ENCODE results near the gene MATN1.

The MATN1 gene

GRCh38 chr1:30715216-30715615 lies 8.2 kb downstream of the MATN1 start:
- peak; percentile 25 for DNase-seq

DNA sequence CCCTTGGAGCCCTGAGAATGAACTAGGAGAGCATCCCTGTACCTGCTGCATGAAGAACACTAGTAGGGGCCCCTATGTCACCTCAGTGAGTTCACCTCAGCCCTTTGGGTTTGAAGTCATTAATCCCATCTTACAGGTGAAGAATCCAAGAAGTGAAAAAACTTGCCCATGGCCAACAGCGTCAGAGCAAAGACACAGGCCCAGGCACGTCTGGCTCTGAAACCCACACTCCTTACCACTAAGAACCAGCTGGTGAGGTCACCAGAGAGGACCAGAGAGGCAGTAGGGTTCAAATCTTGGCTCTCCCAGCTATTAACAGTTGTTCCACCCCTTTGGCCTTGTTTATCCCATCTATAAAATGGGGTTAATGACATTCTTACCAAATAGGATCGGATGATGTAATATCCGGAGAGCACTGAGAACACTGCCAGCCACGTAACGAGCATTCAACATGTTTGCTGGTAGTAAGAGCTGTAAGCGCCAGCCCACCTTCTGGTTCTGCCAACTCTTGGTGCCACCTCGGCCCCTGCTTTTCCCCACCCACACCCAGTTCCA lies 8.8 kb downstream of the MATN1 start:
- no peak for DNase-seq

DNA sequence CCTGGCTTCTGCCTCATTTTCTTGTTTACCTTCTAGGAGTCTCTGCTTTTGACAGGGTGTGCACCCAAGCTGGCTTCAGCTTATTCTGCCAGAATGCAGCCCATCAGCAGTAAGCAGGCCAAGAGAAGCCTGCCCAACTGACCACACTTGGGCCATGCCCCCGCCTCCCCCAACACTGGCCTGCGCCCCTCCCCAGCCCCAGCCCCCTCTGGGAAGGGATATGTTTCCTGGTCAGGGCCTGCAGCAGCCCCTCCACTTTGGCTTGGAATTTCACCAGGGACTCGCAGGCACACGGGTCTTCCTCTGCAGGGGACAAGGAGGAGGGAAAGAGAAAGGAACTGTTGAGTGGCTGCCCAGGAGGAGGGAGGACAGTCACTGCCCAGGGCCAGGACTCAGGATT lies 9.4 kb downstream of the MATN1 start:
- DNase-seq = no peak

DNA sequence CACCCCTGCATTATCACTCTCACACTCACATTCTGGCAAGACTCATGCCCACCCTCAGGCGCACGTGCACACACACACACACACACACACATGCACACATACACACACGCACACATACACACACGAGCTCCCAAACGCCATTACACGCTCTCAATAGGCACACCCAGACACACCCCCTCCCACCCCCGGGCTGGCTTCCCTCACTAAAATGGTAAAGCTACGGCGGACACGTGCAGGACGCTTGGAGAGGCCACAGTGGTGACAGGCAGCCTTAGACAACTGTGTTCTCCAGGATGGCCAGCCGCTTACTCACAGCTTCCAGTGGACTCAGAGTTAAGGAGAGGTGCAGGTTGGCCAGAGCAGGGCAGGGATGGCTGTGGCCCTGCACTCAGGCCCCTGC lies 10.1 kb downstream of the MATN1 start:
- DNase-seq = no peak

DNA sequence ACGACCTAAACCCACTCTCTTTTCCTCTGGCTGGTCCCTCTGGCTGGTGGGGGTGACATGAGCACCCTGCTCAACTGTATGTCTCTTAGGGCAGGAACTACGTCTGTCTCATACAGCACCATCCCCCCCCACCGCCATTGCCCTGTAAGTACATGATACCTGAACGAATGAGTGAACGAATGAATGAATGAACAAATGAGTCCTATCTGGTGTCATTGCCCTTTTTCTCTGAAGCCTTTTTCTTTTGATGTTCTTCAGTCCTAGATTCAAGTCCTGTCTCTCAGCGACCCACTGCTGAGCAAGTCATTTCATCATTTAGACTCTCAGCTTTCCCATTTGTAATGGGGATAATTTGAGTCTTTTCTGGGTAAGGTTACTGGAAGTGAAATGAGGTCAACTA lies 10.8 kb downstream of the MATN1 start:
- DNase-seq = no peak

DNA sequence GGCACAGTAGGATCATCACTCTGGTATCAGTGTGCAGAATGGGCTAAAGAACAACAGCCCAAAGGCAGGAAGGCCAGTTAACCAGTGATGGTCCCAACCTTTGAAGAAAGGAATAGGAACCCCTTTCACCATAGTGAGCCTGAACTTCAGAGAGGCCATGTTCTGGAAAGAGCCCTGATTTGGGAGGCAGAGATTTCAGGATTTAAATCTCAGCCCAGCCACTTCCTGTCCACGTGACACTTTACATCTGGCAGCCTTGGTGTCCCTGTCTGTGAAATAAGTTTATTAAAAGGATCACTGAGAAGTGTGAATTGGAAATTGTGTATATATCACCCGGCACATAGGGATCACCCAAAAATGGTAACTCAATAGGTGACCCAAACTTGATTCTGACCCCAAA lies 13.0 kb downstream of the MATN1 start:
- no peak for DNase-seq

DNA sequence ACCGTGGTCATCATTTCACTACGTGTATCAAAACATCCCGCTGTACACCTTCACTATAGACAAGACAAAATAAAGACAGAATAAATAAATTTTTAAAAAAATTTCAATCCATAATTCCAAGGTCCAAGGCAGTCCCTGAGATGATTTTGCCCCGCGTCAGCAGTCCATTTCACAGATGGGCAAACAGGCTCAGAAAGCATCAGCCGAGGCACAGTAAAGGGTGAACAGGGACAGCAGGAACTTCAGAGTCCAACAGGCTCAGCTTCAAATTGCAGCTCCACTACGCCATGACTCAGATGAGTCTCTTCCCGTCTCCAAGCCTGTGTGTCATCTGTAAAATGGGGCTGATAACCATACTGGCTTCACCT lies 15.0 kb downstream of the MATN1 start:
- DNase-seq = no peak

DNA sequence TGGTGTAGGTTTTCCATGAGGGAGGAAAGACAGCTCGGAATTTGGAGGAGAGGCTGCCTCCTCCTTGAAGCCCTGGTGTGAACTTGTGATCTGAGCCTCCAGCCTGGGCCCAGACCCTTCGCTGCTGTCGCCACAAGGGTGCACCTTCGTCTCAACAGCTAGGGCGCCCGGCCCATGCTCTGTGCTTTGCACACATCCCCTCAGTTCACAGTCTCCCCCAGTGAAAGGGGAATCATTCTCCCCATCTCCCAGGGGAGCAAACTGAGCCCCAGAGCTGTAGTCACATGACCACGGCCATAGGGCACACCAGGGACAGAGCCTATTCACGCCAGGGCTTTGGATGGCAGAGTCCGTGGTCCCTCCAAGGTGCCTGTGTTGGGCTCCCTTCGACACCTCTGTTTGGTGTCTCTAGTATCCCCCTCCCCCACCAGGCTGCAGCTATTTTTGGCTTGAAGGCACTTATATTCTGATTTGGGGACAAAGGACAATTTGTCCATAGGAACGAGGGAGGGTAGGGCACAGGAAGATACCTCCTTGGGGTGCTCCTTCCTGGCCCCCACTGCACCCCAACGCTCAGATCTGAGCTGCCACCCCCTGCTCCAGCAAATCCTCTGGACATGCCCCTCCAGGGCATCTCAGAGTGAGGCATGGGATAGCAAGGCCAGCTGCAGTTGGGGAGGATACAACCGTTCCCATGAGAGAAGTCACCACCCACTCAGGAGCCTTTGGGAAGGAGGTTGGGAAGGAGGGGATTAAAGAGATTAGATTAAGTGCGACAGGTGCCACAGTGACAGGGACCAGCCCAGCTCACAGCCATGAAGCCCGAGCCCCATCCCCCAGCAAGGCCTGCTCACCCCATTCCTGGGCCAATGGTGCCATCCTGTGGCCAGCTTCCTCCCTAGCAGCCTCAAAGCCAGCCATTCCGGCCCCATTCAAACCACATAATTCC lies 15.7 kb downstream of the MATN1 start:
- peak; percentile 76 for DNase-seq

GRCh38 chr1:30706528-30706927 lies 16.9 kb downstream of the MATN1 start:
- no peak for DNase-seq

GRCh38 chr1:30705698-30706097 lies 17.7 kb downstream of the MATN1 start:
- DNase-seq = no peak

DNA sequence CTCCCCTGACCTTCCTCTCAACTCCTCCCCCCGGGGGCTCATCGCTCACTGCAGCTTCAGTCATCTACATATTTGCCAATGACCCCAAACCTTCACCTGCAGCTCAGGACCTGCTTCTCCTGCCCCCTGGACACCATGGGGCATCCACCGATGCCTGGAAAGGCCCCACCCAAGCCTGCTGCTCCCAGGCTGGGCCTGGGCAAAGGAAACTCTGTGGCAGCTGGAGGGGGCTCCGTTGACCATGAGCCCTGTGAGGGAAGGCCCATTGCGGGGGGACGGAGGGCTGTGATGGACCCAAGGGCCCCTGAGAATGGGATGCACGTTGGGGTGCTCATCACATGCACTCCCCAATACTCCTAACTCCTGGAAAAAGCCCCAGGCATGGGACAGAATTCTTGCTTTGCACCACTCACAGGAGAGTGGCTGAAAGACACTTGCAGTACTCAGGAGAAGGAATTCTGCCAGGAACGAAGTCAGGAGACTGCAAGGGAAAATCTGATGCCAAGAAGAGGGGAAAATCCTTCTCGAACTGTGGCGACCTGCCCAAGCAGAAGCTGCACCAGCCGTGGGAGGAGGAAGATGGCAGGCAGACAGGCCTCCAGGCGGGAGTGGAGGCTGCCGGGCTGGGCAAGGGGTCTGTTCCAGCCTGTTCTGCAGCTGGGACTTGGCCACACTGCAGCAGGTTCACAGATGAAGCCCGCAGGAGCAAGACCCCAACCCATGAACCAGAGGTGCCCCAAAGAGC lies 18.4 kb downstream of the MATN1 start:
- DNase-seq = no peak

- no peak for DNase-seq
Measured at GRCh38 chr1:30704271-30704670, 19.1 kb downstream of the MATN1 start.

- no peak for DNase-seq
Measured at GRCh38 chr1:30702823-30703222, 20.6 kb downstream of the MATN1 start.

- no peak for DNase-seq
Measured at GRCh38 chr1:30701258-30701633, 22.1 kb downstream of the MATN1 start.

DNA sequence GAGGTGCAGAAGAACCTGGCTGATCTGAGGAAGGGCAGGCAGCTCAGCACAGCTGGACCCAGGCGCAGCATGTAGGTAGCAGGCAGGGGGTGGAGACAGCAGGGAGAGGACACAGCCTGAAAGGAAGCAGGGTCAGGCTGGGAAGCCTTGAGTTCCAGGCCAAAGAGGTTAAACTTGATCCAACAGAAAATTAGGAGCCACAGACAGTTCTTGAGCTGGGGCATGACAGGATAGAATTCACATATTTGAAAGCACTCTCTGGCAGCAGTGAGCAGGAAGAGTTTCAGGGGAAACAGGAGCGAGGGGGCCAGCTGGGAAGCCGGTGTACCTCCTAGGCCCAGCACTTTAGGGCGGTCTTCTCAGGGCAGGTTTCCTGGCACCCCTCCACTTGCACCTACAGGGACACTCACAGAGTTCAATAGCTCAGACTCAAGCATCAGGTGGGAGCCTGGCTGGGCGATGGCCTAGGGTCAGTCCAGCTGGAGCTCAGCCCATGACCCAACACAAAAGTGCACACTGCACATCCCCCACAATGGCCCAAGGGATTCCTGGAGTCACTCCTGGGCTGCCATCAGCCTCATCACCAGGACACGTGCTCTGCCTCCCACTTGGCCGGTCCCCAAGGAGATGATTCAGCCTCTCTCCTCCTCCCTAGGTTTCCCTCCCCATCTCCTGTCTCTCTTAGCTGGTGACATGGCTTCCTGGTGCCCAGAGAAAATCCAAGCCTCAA lies 22.7 kb downstream of the MATN1 start:
- no peak for DNase-seq

DNA sequence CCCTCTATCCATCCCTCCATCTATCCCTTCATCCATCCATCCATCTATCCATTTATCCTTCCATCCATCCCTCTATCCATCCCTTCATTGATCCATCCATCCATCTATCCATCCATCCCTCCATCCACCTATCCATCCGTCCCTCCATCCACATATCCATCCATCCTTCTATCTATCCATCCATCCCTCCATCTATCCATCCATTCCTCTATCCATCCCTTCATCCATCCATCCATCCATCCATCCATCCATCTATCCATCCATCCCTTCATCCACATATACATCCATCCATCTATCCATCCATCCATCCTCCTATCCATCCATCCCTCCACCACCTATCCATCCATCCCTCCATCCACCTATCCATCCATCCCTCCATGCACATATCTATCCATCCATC lies 23.6 kb downstream of the MATN1 start:
- no peak for DNase-seq

DNA sequence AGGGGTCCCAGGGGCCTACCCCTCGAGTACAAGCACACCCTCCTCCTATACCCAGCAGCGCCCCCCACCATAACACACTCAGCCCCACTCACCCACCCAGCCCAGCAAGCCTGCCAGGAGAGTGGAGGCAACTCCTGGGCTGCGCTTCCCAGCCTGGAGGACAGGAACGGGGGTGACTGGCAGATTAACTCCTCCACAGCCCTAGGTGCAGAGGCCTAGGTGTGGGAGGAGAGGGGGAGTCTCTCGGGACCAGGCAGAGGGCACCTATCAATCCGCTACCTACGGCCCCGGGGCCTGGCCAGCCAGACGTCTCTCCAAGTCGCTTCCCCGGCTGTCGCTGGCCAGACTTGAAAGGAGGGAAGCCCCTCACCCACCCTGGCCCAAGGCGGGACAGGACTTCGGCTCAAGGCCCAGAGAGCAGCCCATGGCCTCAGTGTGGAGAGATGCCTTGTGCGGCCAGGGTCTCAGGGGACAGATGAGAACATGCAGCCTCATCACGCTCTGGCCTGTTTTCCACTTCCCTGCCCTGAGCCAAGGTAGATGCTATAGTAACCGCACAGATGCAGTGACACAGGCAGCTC lies 24.9 kb downstream of the MATN1 start:
- no peak for DNase-seq

GRCh38 chr1:30697571-30698376 lies 25.6 kb downstream of the MATN1 start:
- no peak for DNase-seq

DNA sequence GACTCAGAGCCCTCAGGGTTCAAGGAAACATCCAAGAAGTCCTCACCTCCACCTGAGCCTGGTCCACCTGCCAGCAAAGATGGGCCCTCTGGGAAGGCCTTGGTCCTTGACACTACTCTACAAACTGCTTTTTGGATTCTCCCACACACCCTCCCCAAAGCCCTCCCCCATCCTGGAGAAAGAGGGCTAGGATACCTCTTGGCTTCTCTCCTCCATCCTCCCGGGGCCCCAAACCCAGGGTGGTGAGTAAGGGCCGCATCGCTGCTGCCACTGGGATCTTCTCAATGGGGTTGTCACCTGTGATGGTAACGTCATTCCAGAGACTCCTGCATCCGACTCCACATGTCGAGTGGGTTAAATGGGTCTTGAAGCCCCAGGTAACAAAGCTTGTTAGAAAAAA lies 26.6 kb downstream of the MATN1 start:
- no peak for DNase-seq

GRCh38 chr1:30695439-30695841 lies 27.9 kb downstream of the MATN1 start:
- no peak for DNase-seq

GRCh38 chr1:30694280-30695175 lies 28.9 kb downstream of the MATN1 start:
- no peak for DNase-seq
